A673 (cell line): ENCODE results near the gene MYPN.

Source experiments
- EZH2 ChIP-seq: fragments of 200-600 bp; sonication (generic); IDR thresholded peaks from 2 replicates; pipeline ENCODE4 v1.6.1; 2017; ENCODE audit warnings: borderline replicate concordance, low read depth, mild to moderate bottlenecking, mixed read lengths, antibody characterized with exemption, low read length; ENCODE audit not compliant: poor library complexity, severe bottlenecking
- TF ChIP-seq, protein P1 (sequence below): fragments of 300-800, 200-600 bp; sonication (generic); conservative IDR thresholded peaks from 2 replicates; pipeline ENCODE4 v1.5.1; 2017; ENCODE audit warnings: low read depth, mild to moderate bottlenecking, antibody characterized with exemption, low read length, moderate library complexity, mixed read lengths

DNA sequence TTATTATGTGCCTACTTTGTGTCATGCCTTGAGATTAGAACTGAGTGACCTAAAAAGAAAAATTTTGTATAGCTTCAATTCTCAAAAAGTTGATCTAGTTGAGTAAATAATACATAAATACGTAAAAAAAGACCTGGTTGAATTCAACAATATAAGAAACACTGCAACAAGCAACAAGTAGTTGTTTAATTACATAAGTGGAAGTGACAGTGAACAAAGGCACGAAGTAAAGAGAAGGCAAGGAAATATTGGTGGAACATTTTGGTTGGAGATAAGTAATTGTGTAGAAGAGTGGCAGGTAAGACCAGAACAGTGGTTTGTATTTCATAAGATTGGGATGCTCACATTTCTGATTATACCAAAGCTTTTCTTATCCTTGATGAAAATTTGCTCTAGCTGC lies 8.2 kb upstream of the MYPN start:
- TF ChIP-seq, protein P1, sequence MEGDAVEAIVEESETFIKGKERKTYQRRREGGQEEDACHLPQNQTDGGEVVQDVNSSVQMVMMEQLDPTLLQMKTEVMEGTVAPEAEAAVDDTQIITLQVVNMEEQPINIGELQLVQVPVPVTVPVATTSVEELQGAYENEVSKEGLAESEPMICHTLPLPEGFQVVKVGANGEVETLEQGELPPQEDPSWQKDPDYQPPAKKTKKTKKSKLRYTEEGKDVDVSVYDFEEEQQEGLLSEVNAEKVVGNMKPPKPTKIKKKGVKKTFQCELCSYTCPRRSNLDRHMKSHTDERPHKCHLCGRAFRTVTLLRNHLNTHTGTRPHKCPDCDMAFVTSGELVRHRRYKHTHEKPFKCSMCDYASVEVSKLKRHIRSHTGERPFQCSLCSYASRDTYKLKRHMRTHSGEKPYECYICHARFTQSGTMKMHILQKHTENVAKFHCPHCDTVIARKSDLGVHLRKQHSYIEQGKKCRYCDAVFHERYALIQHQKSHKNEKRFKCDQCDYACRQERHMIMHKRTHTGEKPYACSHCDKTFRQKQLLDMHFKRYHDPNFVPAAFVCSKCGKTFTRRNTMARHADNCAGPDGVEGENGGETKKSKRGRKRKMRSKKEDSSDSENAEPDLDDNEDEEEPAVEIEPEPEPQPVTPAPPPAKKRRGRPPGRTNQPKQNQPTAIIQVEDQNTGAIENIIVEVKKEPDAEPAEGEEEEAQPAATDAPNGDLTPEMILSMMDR: no peak
- TF ChIP-seq EZH2: no peak
